ENCODE data around the gene FTO.

The FTO gene

DNA sequence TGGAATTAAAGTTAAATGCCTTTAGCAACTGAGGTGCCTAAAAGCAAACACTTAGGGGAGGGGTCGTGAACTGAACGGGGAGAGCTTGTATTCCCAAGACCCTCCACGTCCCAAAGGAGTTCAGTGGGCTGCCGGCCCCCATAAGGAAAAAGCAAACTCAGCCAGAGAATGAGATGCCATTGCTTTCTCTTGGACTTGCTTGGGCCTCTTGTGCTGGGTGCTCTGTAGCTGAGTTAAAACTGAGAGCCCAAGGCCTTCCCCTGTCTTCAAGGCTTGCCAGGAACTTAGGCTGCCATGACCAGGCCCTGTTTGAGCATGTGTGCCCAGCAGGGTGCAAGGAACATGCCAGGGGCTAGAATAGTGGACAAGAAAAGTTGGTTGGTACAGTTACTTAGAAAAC, 382.8 kb downstream of the FTO start:
- no peak overlapping the region for H3K14ac ChIP-seq (ENCODE audit: low read length)
- no peak overlapping the region for H3K4me2 ChIP-seq (ENCODE audit: insufficient read depth, low read length, poor library complexity, severe bottlenecking)
- DNase-seq (ENCODE audit: low spot score), result no peak
- WGBS, 2 donors (ENCODE audit: extremely low coverage in 2 of 2, insufficient read length in 2 of 2, insufficient replicate concordance in 1 of 2), result no CpG with 5 or more reads among the region's 4 CpGs
- H4K91ac ChIP-seq (ENCODE audit: low read depth, low read length, poor library complexity), result no peak overlapping the region
- H3K9ac ChIP-seq (ENCODE audit: low read depth, low read length, poor library complexity), result no peak overlapping the region
- no peak overlapping the region for H2BK12ac ChIP-seq (ENCODE audit: low read length)
- H3K79me1 ChIP-seq (ENCODE audit: low read depth, low read length), result no peaks in the 10 kb centered on the region
- no peaks in the 10 kb centered on the region for H3K9me3 ChIP-seq (replicated peaks in 1 of 2; ENCODE audit: control insufficient read depth in 2 of 2, insufficient read depth in 1 of 2, low read depth in 1 of 2, low read length in 2 of 2)
- H2BK15ac ChIP-seq (ENCODE audit: low read length), result no peak overlapping the region
- H3K4me3 ChIP-seq (ENCODE audit: low read length in 2 of 2), result no peak overlapping the region
- H2BK5ac ChIP-seq (ENCODE audit: low read length), result no peak overlapping the region
- H3K4me1 ChIP-seq (ENCODE audit: control insufficient read depth in 2 of 2, insufficient read depth in 1 of 2, low read depth in 1 of 2, low read length in 2 of 2), result peaks cover 0 to 3% of the 10 kb centered on the region in 2 donors
- no peak overlapping the region for H4K8ac ChIP-seq (ENCODE audit: low read depth, low read length)
- no peak overlapping the region for H2BK120ac ChIP-seq (ENCODE audit: low read depth, low read length)
- no peak overlapping the region for H3K23ac ChIP-seq (ENCODE audit: low read depth, low read length, poor library complexity)
- H2AK5ac ChIP-seq (ENCODE audit: low read depth, low read length), result peak overlapping the region; percentile 34
- no peak overlapping the region for H3K27ac ChIP-seq (replicated peaks; ENCODE audit: low read length)
- H3K27me3 ChIP-seq (ENCODE audit: control insufficient read depth in 3 of 3, insufficient read depth in 3 of 3, low read depth in 1 of 3, low read length in 3 of 3), result no peaks in the 10 kb centered on the region
- no peak overlapping the region for H3K4ac ChIP-seq (ENCODE audit: low read length)
- no peak overlapping the region for H2AFZ ChIP-seq (ENCODE audit: low read length)
- H3K36me3 ChIP-seq (replicated peaks in 1 of 2; ENCODE audit: control insufficient read depth in 2 of 2, insufficient read depth in 2 of 2, low read length in 2 of 2), result peaks cover 0 to 1% of the 10 kb centered on the region in 2 donors
- no peak overlapping the region for H3K18ac ChIP-seq (ENCODE audit: low read length)

DNA sequence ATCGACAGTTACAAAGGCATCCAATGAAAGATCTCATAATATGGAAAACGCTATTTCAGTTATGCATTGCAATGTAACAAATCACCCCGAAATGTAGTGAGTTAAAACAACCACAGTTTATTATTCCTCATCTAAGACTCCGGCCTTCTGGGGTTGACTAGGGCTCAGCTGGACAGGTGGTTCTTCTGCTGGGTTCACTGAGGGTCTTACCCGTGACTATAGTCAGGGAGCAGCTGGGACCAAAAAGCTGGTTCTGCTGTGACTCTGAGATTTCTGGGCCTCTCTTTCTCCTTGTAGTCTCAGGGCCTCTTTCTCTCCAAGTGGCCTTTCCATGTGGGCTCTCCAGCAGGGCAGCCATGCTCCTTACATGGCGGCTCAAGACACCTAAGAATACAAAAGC, 386.6 kb downstream of the FTO start:
- H3K14ac ChIP-seq (ENCODE audit: low read length), result no peak overlapping the region
- WGBS, 2 donors (ENCODE audit: extremely low coverage in 2 of 2, insufficient read length in 2 of 2, insufficient replicate concordance in 1 of 2), result no CpG with 5 or more reads among the region's 6 CpGs
- DNase-seq (ENCODE audit: low spot score), result no peak
- no peak overlapping the region for H2AK5ac ChIP-seq (ENCODE audit: low read depth, low read length)
- no peak overlapping the region for H3K4me2 ChIP-seq (ENCODE audit: insufficient read depth, low read length, poor library complexity, severe bottlenecking)
- H3K18ac ChIP-seq (ENCODE audit: low read length), result no peak overlapping the region
- peaks cover 0 to 1% of the 10 kb centered on the region in 2 donors for H3K36me3 ChIP-seq (replicated peaks in 1 of 2; ENCODE audit: control insufficient read depth in 2 of 2, insufficient read depth in 2 of 2, low read length in 2 of 2)
- H2BK120ac ChIP-seq (ENCODE audit: low read depth, low read length), result no peak overlapping the region
- H3K79me1 ChIP-seq (ENCODE audit: low read depth, low read length), result no peaks in the 10 kb centered on the region
- H3K27ac ChIP-seq (replicated peaks; ENCODE audit: low read length), result no peak overlapping the region
- H4K91ac ChIP-seq (ENCODE audit: low read depth, low read length, poor library complexity), result no peak overlapping the region
- H2BK5ac ChIP-seq (ENCODE audit: low read length), result no peak overlapping the region
- H3K9me3 ChIP-seq (replicated peaks in 1 of 2; ENCODE audit: control insufficient read depth in 2 of 2, insufficient read depth in 1 of 2, low read depth in 1 of 2, low read length in 2 of 2), result no peaks in the 10 kb centered on the region
- H3K4me1 ChIP-seq (ENCODE audit: control insufficient read depth in 2 of 2, insufficient read depth in 1 of 2, low read depth in 1 of 2, low read length in 2 of 2), result peaks cover 0 to 3% of the 10 kb centered on the region in 2 donors
- no peak overlapping the region for H3K4me3 ChIP-seq (ENCODE audit: low read length in 2 of 2)
- no peak overlapping the region for H3K23ac ChIP-seq (ENCODE audit: low read depth, low read length, poor library complexity)
- no peak overlapping the region for H2AFZ ChIP-seq (ENCODE audit: low read length)
- H3K9ac ChIP-seq (ENCODE audit: low read depth, low read length, poor library complexity), result no peak overlapping the region
- H3K27me3 ChIP-seq (ENCODE audit: control insufficient read depth in 3 of 3, insufficient read depth in 3 of 3, low read depth in 1 of 3, low read length in 3 of 3), result no peaks in the 10 kb centered on the region
- H4K8ac ChIP-seq (ENCODE audit: low read depth, low read length), result no peak overlapping the region
- no peak overlapping the region for H2BK15ac ChIP-seq (ENCODE audit: low read length)
- no peak overlapping the region for H3K4ac ChIP-seq (ENCODE audit: low read length)
- no peak overlapping the region for H2BK12ac ChIP-seq (ENCODE audit: low read length)

DNA sequence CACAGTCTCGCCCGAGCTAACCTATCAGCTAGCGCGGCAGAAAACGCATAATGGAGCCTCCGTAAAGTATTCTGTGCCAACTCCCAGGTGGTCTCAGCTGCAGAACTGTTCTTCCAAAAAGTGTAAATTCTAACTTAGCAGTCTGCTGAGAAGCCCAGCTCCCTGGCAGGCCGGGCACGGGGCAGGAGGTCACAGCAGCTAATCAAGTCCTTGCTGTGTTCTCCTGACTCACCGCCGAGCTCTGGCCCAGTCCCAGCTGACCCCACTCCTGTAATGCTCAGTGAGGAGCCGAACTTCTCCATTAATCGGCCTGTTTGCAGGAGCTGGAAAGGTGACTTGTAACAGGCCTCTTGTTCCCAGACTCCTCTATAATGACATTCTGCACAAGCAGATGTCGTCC, 389.3 kb downstream of the FTO start:
- Histone ChIP-seq H3K27me3 (ENCODE audit: control insufficient read depth in 3 of 3, insufficient read depth in 3 of 3, low read depth in 1 of 3, low read length in 3 of 3) (no peaks in the 10 kb centered on the region), H3K14ac (ENCODE audit: low read length) (no peak overlapping the region), H3K4me1 (ENCODE audit: control insufficient read depth in 2 of 2, insufficient read depth in 1 of 2, low read depth in 1 of 2, low read length in 2 of 2) (peaks cover 0 to 3% of the 10 kb centered on the region in 2 donors), H2BK15ac (ENCODE audit: low read length) (no peak overlapping the region), H3K27ac (replicated peaks; ENCODE audit: low read length) (no peak overlapping the region), H3K36me3 (replicated peaks in 1 of 2; ENCODE audit: control insufficient read depth in 2 of 2, insufficient read depth in 2 of 2, low read length in 2 of 2) (peaks cover 0 to 2% of the 10 kb centered on the region in 2 donors), H3K4ac (ENCODE audit: low read length) (no peak overlapping the region), H2BK120ac (ENCODE audit: low read depth, low read length) (no peak overlapping the region), H2AK5ac (ENCODE audit: low read depth, low read length) (no peak overlapping the region), H2BK12ac (ENCODE audit: low read length) (no peak overlapping the region), H2AFZ (ENCODE audit: low read length) (no peak overlapping the region), H3K79me1 (ENCODE audit: low read depth, low read length) (no peaks in the 10 kb centered on the region), H3K18ac (ENCODE audit: low read length) (no peak overlapping the region), H3K4me2 (ENCODE audit: insufficient read depth, low read length, poor library complexity, severe bottlenecking) (no peak overlapping the region), H4K8ac (ENCODE audit: low read depth, low read length) (no peak overlapping the region), H3K4me3 (ENCODE audit: low read length in 2 of 2) (no peak overlapping the region), H3K9ac (ENCODE audit: low read depth, low read length, poor library complexity) (no peak overlapping the region), H2BK5ac (ENCODE audit: low read length) (no peak overlapping the region), H3K9me3 (replicated peaks in 1 of 2; ENCODE audit: control insufficient read depth in 2 of 2, insufficient read depth in 1 of 2, low read depth in 1 of 2, low read length in 2 of 2) (no peaks in the 10 kb centered on the region), H4K91ac (ENCODE audit: low read depth, low read length, poor library complexity) (no peak overlapping the region), H3K23ac (ENCODE audit: low read depth, low read length, poor library complexity) (no peak overlapping the region)
- WGBS, 2 donors (ENCODE audit: extremely low coverage in 2 of 2, insufficient read length in 2 of 2, insufficient replicate concordance in 1 of 2), result no CpG with 5 or more reads among the region's 13 CpGs
- no peak for DNase-seq (ENCODE audit: low spot score)

DNA sequence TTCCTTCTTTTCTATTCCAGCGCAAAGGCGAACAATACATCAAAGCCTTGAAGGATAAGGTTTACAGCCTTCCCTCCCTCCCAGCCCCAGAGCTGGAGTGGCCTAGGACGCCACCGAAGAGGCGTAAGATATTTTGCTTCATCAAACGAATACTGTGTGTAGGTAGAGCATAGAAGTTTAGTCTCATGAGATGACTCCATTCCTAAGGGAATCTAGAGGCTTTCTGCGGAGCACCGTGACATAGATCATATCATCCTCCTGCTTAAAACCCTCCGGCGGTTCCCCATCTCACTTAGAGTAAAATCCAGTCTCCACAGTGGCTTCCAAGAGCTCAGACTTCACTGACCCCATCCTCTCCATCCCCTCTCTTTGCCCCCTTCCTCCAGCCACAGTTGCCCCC, 390.7 kb downstream of the FTO start:
- Histone ChIP-seq H2AK5ac (ENCODE audit: low read depth, low read length) (no peak overlapping the region), H3K4ac (ENCODE audit: low read length) (no peak overlapping the region), H3K9ac (ENCODE audit: low read depth, low read length, poor library complexity) (no peak overlapping the region), H2BK12ac (ENCODE audit: low read length) (no peak overlapping the region), H3K23ac (ENCODE audit: low read depth, low read length, poor library complexity) (no peak overlapping the region), H2BK15ac (ENCODE audit: low read length) (no peak overlapping the region), H3K14ac (ENCODE audit: low read length) (no peak overlapping the region), H4K8ac (ENCODE audit: low read depth, low read length) (no peak overlapping the region), H3K4me2 (ENCODE audit: insufficient read depth, low read length, poor library complexity, severe bottlenecking) (no peak overlapping the region), H3K79me1 (ENCODE audit: low read depth, low read length) (no peaks in the 10 kb centered on the region), H3K18ac (ENCODE audit: low read length) (no peak overlapping the region), H2BK120ac (ENCODE audit: low read depth, low read length) (no peak overlapping the region), H3K27me3 (ENCODE audit: control insufficient read depth in 3 of 3, insufficient read depth in 3 of 3, low read depth in 1 of 3, low read length in 3 of 3) (no peaks in the 10 kb centered on the region), H3K36me3 (replicated peaks in 1 of 2; ENCODE audit: control insufficient read depth in 2 of 2, insufficient read depth in 2 of 2, low read length in 2 of 2) (peaks cover 0 to 2% of the 10 kb centered on the region in 2 donors), H2BK5ac (ENCODE audit: low read length) (no peak overlapping the region), H3K4me1 (ENCODE audit: control insufficient read depth in 2 of 2, insufficient read depth in 1 of 2, low read depth in 1 of 2, low read length in 2 of 2) (peaks cover 0 to 3% of the 10 kb centered on the region in 2 donors), H4K91ac (ENCODE audit: low read depth, low read length, poor library complexity) (no peak overlapping the region), H3K27ac (replicated peaks; ENCODE audit: low read length) (no peak overlapping the region), H2AFZ (ENCODE audit: low read length) (no peak overlapping the region), H3K9me3 (replicated peaks in 1 of 2; ENCODE audit: control insufficient read depth in 2 of 2, insufficient read depth in 1 of 2, low read depth in 1 of 2, low read length in 2 of 2) (no peaks in the 10 kb centered on the region), H3K4me3 (ENCODE audit: low read length in 2 of 2) (no peak overlapping the region)
- WGBS, 2 donors (ENCODE audit: extremely low coverage in 2 of 2, insufficient read length in 2 of 2, insufficient replicate concordance in 1 of 2), result no CpG with 5 or more reads among the region's 10 CpGs
- DNase-seq (ENCODE audit: low spot score), result no peak

All from neuronal stem cell (in vitro differentiated cells).